ENCODE results near the gene LDHA. TPM values are rescaled to one million over a fixed set of nuclear protein-coding genes. Genes with fewer than 3 reads are reported as not detected.

LDHA gene
- total and polyA plus RNA-seq, 9 of the 15 experiments (the other 6 are each of a cell fraction or from before 2014, with no cell fraction given) = 535 to 3,001 (median 926) TPM

- TF ChIP-seq MXI1 (IDR thresholded peaks at IDR 0.05; ENCODE audit: low read depth, low read length) (no peak), MLX (CRISPR knock-in tag; conservative IDR thresholded peaks at IDR 0.05) (no peak), CREB3L1 (IDR thresholded peaks at IDR 0.05; ENCODE audit: borderline replicate concordance, low read depth) (0 out of 2 replicates have a peak, but pooled peaks have one; percentile 50), SOX6 (IDR thresholded peaks at IDR 0.05) (no peak), HES1 (IDR thresholded peaks at IDR 0.05; ENCODE audit: low read depth) (no peak), PHTF2 (CRISPR knock-in tag; IDR thresholded peaks at IDR 0.05) (no peak), TAL1 (IDR thresholded peaks at IDR 0.05) (no peak), CBFA2T3 (IDR thresholded peaks at IDR 0.05) (peak; percentile 52), DLX4 (CRISPR knock-in tag; IDR thresholded peaks at IDR 0.05) (no peak), C11orf30 (IDR thresholded peaks at IDR 0.05; ENCODE audit: low read depth) (no peak), CEBPG (CRISPR knock-in tag; IDR thresholded peaks at IDR 0.05) (peak; percentile 28; the same call in 1 of the 2 replicates), CEBPG (tag; conservative IDR thresholded peaks at IDR 0.05 in 1 of 2, IDR thresholded peaks at IDR 0.05 in 1 of 2) (peak; percentile 25 to 78; a peak in 3 of 4 replicates), THRAP3 (IDR thresholded peaks at IDR 0.05; ENCODE audit: borderline replicate concordance) (no peak), NFATC3 (IDR thresholded peaks at IDR 0.05) (no peak), PCBP1 (IDR thresholded peaks at IDR 0.05; ENCODE audit: low read depth, low read length, poor library complexity, severe bottlenecking) (no peak), HIVEP1 (CRISPR knock-in tag; IDR thresholded peaks at IDR 0.05) (no peak), CEBPB (tag; IDR thresholded peaks at IDR 0.05) (no peak; the same call in 1 of the 2 replicates), TRIM28 (IDR thresholded peaks at IDR 0.05) (no peak), PHF8 (IDR thresholded peaks at IDR 0.05; ENCODE audit: borderline replicate concordance, low read length) (peak; percentile 31; the same call in 1 of the 2 replicates), LARP7 (IDR thresholded peaks at IDR 0.05) (no peak), ZC3H4 (CRISPR knock-in tag; IDR thresholded peaks at IDR 0.05; ENCODE audit: borderline replicate concordance) (no peak), RFX1 (IDR thresholded peaks at IDR 0.05) (no peak), ZNF511 (CRISPR knock-in tag; IDR thresholded peaks at IDR 0.05) (no peak), NR4A1 (CRISPR knock-in tag; IDR thresholded peaks at IDR 0.05) (no peak), NR4A1 (tag; IDR thresholded peaks at IDR 0.05) (no peak), SREBF1 (IDR thresholded peaks at IDR 0.05; ENCODE audit: borderline replicate concordance, low read depth, low read length) (no peak)
These were observed 1.6 kb downstream of the LDHA start (continued) for GRCh38 chr11:18395735-18396504.
